Measurements from ENCODE around the gene KCNIP3.

KCNIP3 gene

GRCh38 chr2:95385570-95385984 lies 88.4 kb downstream of the KCNIP3 start:
- peaks cover 0 to 1% of the 10 kb centered on the region in 2 donors for H3K9me3 ChIP-seq (replicated peaks in 1 of 2; ENCODE audit: control insufficient read depth in 2 of 2, insufficient read depth in 1 of 2, low read depth in 1 of 2, low read length in 2 of 2)
- H2BK5ac ChIP-seq (ENCODE audit: low read length): no peak overlapping the region
- peak overlapping the region; percentile 85 for H3K4ac ChIP-seq (ENCODE audit: low read length)
- no peak for DNase-seq (ENCODE audit: low spot score)
- H3K4me1 ChIP-seq (ENCODE audit: control insufficient read depth in 2 of 2, insufficient read depth in 1 of 2, low read depth in 1 of 2, low read length in 2 of 2): peaks cover 5 to 7% of the 10 kb centered on the region in 2 donors
- peak overlapping the region; percentile 72 for H3K18ac ChIP-seq (ENCODE audit: low read length)
- no peak overlapping the region for H2BK12ac ChIP-seq (ENCODE audit: low read length)
- H3K14ac ChIP-seq (ENCODE audit: low read length): no peak overlapping the region
- WGBS, 2 donors (ENCODE audit: extremely low coverage in 2 of 2, insufficient read length in 2 of 2, insufficient replicate concordance in 1 of 2): no CpG with 5 or more reads among the region's 12 CpGs
- H3K4me2 ChIP-seq (ENCODE audit: insufficient read depth, low read length, poor library complexity, severe bottlenecking): no peak overlapping the region
- H3K36me3 ChIP-seq (replicated peaks in 1 of 2; ENCODE audit: control insufficient read depth in 2 of 2, insufficient read depth in 2 of 2, low read length in 2 of 2): no peaks in the 10 kb centered on the region
- H2AFZ ChIP-seq (ENCODE audit: low read length): peak overlapping the region; percentile 84
- H2BK120ac ChIP-seq (ENCODE audit: low read depth, low read length): no peak overlapping the region
- H2AK5ac ChIP-seq (ENCODE audit: low read depth, low read length): peak overlapping the region; percentile 71
- H3K27me3 ChIP-seq (ENCODE audit: control insufficient read depth in 3 of 3, insufficient read depth in 3 of 3, low read depth in 1 of 3, low read length in 3 of 3): peaks cover 0 to 3% (median 0%) of the 10 kb centered on the region in 3 experiments
- no peak overlapping the region for H3K4me3 ChIP-seq (ENCODE audit: low read length in 2 of 2)
- H3K79me1 ChIP-seq (ENCODE audit: low read depth, low read length): no peaks in the 10 kb centered on the region
- H2BK15ac ChIP-seq (ENCODE audit: low read length): peak overlapping the region; percentile 70
- H3K23ac ChIP-seq (ENCODE audit: low read depth, low read length, poor library complexity): no peak overlapping the region
- peak overlapping the region; percentile 37 for H3K9ac ChIP-seq (ENCODE audit: low read depth, low read length, poor library complexity)
- H4K91ac ChIP-seq (ENCODE audit: low read depth, low read length, poor library complexity): no peak overlapping the region
- no peak overlapping the region for H3K27ac ChIP-seq (replicated peaks; ENCODE audit: low read length)
- H4K8ac ChIP-seq (ENCODE audit: low read depth, low read length): peak overlapping the region; percentile 84

- Histone ChIP-seq H2BK120ac (ENCODE audit: low read depth, low read length) (no peak overlapping the region), H2BK5ac (ENCODE audit: low read length) (no peak overlapping the region), H3K9me3 (replicated peaks in 1 of 2; ENCODE audit: control insufficient read depth in 2 of 2, insufficient read depth in 1 of 2, low read depth in 1 of 2, low read length in 2 of 2) (peaks cover 0 to 1% of the 10 kb centered on the region in 2 donors), H3K9ac (ENCODE audit: low read depth, low read length, poor library complexity) (no peak overlapping the region), H3K4ac (ENCODE audit: low read length) (no peak overlapping the region), H4K8ac (ENCODE audit: low read depth, low read length) (no peak overlapping the region), H3K36me3 (replicated peaks in 1 of 2; ENCODE audit: control insufficient read depth in 2 of 2, insufficient read depth in 2 of 2, low read length in 2 of 2) (no peaks in the 10 kb centered on the region), H3K4me3 (ENCODE audit: low read length in 2 of 2) (no peak overlapping the region), H3K79me1 (ENCODE audit: low read depth, low read length) (no peaks in the 10 kb centered on the region), H3K4me2 (ENCODE audit: insufficient read depth, low read length, poor library complexity, severe bottlenecking) (no peak overlapping the region), H2BK15ac (ENCODE audit: low read length) (no peak overlapping the region), H3K18ac (ENCODE audit: low read length) (no peak overlapping the region), H4K91ac (ENCODE audit: low read depth, low read length, poor library complexity) (no peak overlapping the region), H3K4me1 (ENCODE audit: control insufficient read depth in 2 of 2, insufficient read depth in 1 of 2, low read depth in 1 of 2, low read length in 2 of 2) (peaks cover 5 to 7% of the 10 kb centered on the region in 2 donors), H3K23ac (ENCODE audit: low read depth, low read length, poor library complexity) (no peak overlapping the region), H2AFZ (ENCODE audit: low read length) (no peak overlapping the region), H2BK12ac (ENCODE audit: low read length) (no peak overlapping the region), H3K27me3 (ENCODE audit: control insufficient read depth in 3 of 3, insufficient read depth in 3 of 3, low read depth in 1 of 3, low read length in 3 of 3) (peaks cover 0 to 3% (median 0%) of the 10 kb centered on the region in 3 experiments), H3K27ac (replicated peaks; ENCODE audit: low read length) (no peak overlapping the region), H3K14ac (ENCODE audit: low read length) (no peak overlapping the region), H2AK5ac (ENCODE audit: low read depth, low read length) (no peak overlapping the region)
- no peak for DNase-seq (ENCODE audit: low spot score)
- WGBS, 2 donors (ENCODE audit: extremely low coverage in 2 of 2, insufficient read length in 2 of 2, insufficient replicate concordance in 1 of 2): no CpG with 5 or more reads among the region's 6 CpGs
Measured at GRCh38 chr2:95386031-95386430, 88.9 kb downstream of the KCNIP3 start.

GRCh38 chr2:95387358-95387757 lies 90.2 kb downstream of the KCNIP3 start:
- Histone ChIP-seq H3K27me3 (ENCODE audit: control insufficient read depth in 3 of 3, insufficient read depth in 3 of 3, low read depth in 1 of 3, low read length in 3 of 3) (no peaks in the 10 kb centered on the region), H3K23ac (ENCODE audit: low read depth, low read length, poor library complexity) (no peak overlapping the region), H2AK5ac (ENCODE audit: low read depth, low read length) (no peak overlapping the region), H4K8ac (ENCODE audit: low read depth, low read length) (no peak overlapping the region), H3K14ac (ENCODE audit: low read length) (no peak overlapping the region), H4K91ac (ENCODE audit: low read depth, low read length, poor library complexity) (no peak overlapping the region), H3K9ac (ENCODE audit: low read depth, low read length, poor library complexity) (no peak overlapping the region), H2BK15ac (ENCODE audit: low read length) (no peak overlapping the region), H2BK12ac (ENCODE audit: low read length) (no peak overlapping the region), H3K36me3 (replicated peaks in 1 of 2; ENCODE audit: control insufficient read depth in 2 of 2, insufficient read depth in 2 of 2, low read length in 2 of 2) (no peaks in the 10 kb centered on the region), H3K4me2 (ENCODE audit: insufficient read depth, low read length, poor library complexity, severe bottlenecking) (no peak overlapping the region), H2BK5ac (ENCODE audit: low read length) (no peak overlapping the region), H3K4ac (ENCODE audit: low read length) (no peak overlapping the region), H3K4me3 (ENCODE audit: low read length in 2 of 2) (no peak overlapping the region), H3K18ac (ENCODE audit: low read length) (no peak overlapping the region), H2BK120ac (ENCODE audit: low read depth, low read length) (no peak overlapping the region), H3K79me1 (ENCODE audit: low read depth, low read length) (no peaks in the 10 kb centered on the region), H2AFZ (ENCODE audit: low read length) (no peak overlapping the region), H3K9me3 (replicated peaks in 1 of 2; ENCODE audit: control insufficient read depth in 2 of 2, insufficient read depth in 1 of 2, low read depth in 1 of 2, low read length in 2 of 2) (no peaks in the 10 kb centered on the region), H3K4me1 (ENCODE audit: control insufficient read depth in 2 of 2, insufficient read depth in 1 of 2, low read depth in 1 of 2, low read length in 2 of 2) (peaks cover 5 to 7% of the 10 kb centered on the region in 2 donors), H3K27ac (replicated peaks; ENCODE audit: low read length) (no peak overlapping the region)
- DNase-seq (ENCODE audit: low spot score): no peak
- no CpG with 5 or more reads among the region's 7 CpGs for WGBS, 2 donors (ENCODE audit: extremely low coverage in 2 of 2, insufficient read length in 2 of 2, insufficient replicate concordance in 1 of 2)

GRCh38 chr2:95388091-95388692 lies 91.0 kb downstream of the KCNIP3 start:
- Histone ChIP-seq H2BK12ac (ENCODE audit: low read length) (no peak overlapping the region), H4K91ac (ENCODE audit: low read depth, low read length, poor library complexity) (no peak overlapping the region), H2BK15ac (ENCODE audit: low read length) (no peak overlapping the region), H3K4me2 (ENCODE audit: insufficient read depth, low read length, poor library complexity, severe bottlenecking) (no peak overlapping the region), H3K27me3 (ENCODE audit: control insufficient read depth in 3 of 3, insufficient read depth in 3 of 3, low read depth in 1 of 3, low read length in 3 of 3) (no peaks in the 10 kb centered on the region), H3K9ac (ENCODE audit: low read depth, low read length, poor library complexity) (no peak overlapping the region), H3K4me3 (ENCODE audit: low read length in 2 of 2) (no peak overlapping the region), H3K79me1 (ENCODE audit: low read depth, low read length) (no peaks in the 10 kb centered on the region), H3K27ac (replicated peaks; ENCODE audit: low read length) (no peak overlapping the region), H3K23ac (ENCODE audit: low read depth, low read length, poor library complexity) (no peak overlapping the region), H3K4ac (ENCODE audit: low read length) (no peak overlapping the region), H2AFZ (ENCODE audit: low read length) (no peak overlapping the region), H3K36me3 (replicated peaks in 1 of 2; ENCODE audit: control insufficient read depth in 2 of 2, insufficient read depth in 2 of 2, low read length in 2 of 2) (no peaks in the 10 kb centered on the region), H3K18ac (ENCODE audit: low read length) (peak overlapping the region; percentile 65), H2BK5ac (ENCODE audit: low read length) (no peak overlapping the region), H3K9me3 (replicated peaks in 1 of 2; ENCODE audit: control insufficient read depth in 2 of 2, insufficient read depth in 1 of 2, low read depth in 1 of 2, low read length in 2 of 2) (no peaks in the 10 kb centered on the region), H3K4me1 (ENCODE audit: control insufficient read depth in 2 of 2, insufficient read depth in 1 of 2, low read depth in 1 of 2, low read length in 2 of 2) (peaks cover 5 to 7% of the 10 kb centered on the region in 2 donors), H2BK120ac (ENCODE audit: low read depth, low read length) (no peak overlapping the region), H3K14ac (ENCODE audit: low read length) (no peak overlapping the region), H2AK5ac (ENCODE audit: low read depth, low read length) (peak overlapping the region; percentile 71), H4K8ac (ENCODE audit: low read depth, low read length) (no peak overlapping the region)
- WGBS, 2 donors (ENCODE audit: extremely low coverage in 2 of 2, insufficient read length in 2 of 2, insufficient replicate concordance in 1 of 2): no CpG with 5 or more reads among the region's 14 CpGs
- no peak for DNase-seq (ENCODE audit: low spot score)

Data from neuronal stem cell (in vitro differentiated cells).